Measurements from ENCODE around the gene BDKRB2. TPM values are rescaled to one million over a fixed set of nuclear protein-coding genes. Genes with fewer than 3 reads are reported as not detected.

The BDKRB2 gene
- total and polyA plus RNA-seq, 12 donors, result 0.18 to 6.8 (median 1.6) TPM

DNA sequence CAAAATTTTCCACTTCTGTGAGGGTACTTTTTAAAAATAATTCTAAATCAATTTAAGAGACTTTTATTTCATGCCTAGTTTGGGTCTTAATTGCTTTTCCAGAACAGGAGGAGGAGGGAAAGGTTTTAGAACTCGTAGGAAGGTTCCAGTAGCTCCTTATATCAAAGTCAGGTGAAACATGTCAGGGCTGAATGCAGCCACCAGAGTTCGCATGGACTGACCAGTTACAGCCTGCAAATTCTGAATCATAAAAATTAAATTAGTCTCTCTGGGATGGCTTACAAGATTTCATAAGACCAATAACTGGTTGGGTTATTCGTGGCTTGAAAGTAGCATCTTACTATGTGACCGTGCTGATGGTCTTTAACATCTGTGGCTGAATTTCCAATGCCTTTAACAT is 51.8 kb downstream of the BDKRB2 start:
- H3K4me3 ChIP-seq, result no peak overlapping the region
- no peak overlapping the region for H3K27ac ChIP-seq
- H3K4me1 ChIP-seq (replicated peaks in 1 of 2), result no peaks in the 10 kb centered on the region
- 69 to 76% (median 72%) methylated on average over 4 of the region's 4 CpGs for WGBS, 4 donors
- DNase-seq, result no peak
- no peak for TF ChIP-seq POLR2A (IDR thresholded peaks at IDR 0.05)
- TF ChIP-seq, protein P1, sequence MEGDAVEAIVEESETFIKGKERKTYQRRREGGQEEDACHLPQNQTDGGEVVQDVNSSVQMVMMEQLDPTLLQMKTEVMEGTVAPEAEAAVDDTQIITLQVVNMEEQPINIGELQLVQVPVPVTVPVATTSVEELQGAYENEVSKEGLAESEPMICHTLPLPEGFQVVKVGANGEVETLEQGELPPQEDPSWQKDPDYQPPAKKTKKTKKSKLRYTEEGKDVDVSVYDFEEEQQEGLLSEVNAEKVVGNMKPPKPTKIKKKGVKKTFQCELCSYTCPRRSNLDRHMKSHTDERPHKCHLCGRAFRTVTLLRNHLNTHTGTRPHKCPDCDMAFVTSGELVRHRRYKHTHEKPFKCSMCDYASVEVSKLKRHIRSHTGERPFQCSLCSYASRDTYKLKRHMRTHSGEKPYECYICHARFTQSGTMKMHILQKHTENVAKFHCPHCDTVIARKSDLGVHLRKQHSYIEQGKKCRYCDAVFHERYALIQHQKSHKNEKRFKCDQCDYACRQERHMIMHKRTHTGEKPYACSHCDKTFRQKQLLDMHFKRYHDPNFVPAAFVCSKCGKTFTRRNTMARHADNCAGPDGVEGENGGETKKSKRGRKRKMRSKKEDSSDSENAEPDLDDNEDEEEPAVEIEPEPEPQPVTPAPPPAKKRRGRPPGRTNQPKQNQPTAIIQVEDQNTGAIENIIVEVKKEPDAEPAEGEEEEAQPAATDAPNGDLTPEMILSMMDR (IDR thresholded peaks at IDR 0.05), result no peak
- no peaks in the 10 kb centered on the region for H3K9me3 ChIP-seq (replicated peaks in 1 of 3)
- no peaks in the 10 kb centered on the region for H3K27me3 ChIP-seq
- H3K36me3 ChIP-seq (replicated peaks in 1 of 2), result no peaks in the 10 kb centered on the region
- intact Hi-C loops (cut with DNase I), result no loop called here

DNA sequence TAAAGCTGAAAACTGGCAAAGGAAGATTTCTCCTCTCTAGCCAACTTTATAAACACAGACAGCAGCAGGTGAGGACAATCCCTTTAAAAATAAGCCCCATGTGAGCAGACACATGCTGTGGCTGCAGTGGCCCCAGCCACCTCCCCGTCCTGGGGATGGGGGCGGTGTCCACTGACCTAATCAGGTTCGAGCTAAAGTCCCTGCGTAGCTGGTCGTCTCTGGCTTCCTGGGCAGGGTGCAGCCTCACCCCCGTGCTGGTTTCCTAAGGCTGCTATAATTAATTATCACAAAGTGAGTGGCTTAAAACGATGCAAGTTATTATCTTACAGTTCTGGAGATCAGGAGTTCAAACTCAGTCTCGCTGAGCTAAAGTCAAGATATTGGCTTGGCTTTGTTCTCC is 52.4 kb downstream of the BDKRB2 start:
- no peak overlapping the region for H3K4me3 ChIP-seq
- no peak overlapping the region for H3K27ac ChIP-seq
- H3K27me3 ChIP-seq, result no peaks in the 10 kb centered on the region
- H3K4me1 ChIP-seq (replicated peaks in 1 of 2), result no peaks in the 10 kb centered on the region
- no peak for DNase-seq
- intact Hi-C loops (cut with DNase I), result no loop called here
- no peaks in the 10 kb centered on the region for H3K36me3 ChIP-seq (replicated peaks in 1 of 2)
- WGBS, 4 donors, result 56 to 66% (median 65%) methylated on average over 6 to 8 of the region's 8 CpGs
- TF ChIP-seq, protein P1 (IDR thresholded peaks at IDR 0.05), result no peak
- no peak for TF ChIP-seq POLR2A (IDR thresholded peaks at IDR 0.05)
- no peaks in the 10 kb centered on the region for H3K9me3 ChIP-seq (replicated peaks in 1 of 3)

DNA sequence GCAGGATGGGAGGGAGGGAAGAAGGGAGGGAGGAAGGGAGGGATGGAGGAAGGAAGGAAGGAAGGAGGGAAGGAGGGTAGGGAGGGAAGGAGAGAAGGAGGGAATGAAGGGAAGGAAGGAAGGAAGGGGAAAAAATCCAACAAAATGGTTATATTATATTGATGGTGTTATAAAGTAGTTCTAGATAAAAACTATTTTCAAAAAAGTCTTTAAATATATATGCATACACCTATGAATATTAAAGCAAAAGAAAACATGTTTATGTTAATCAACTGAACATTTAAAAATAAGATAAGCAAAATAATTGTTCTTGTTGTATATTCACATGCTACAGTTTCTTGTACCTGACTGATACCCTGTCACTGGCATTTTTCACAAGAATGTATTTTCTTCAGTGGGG is 53.3 kb downstream of the BDKRB2 start:
- intact Hi-C loops (cut with DNase I), result no loop called here
- H3K4me1 ChIP-seq (replicated peaks in 1 of 2), result no peaks in the 10 kb centered on the region
- H3K27me3 ChIP-seq, result no peaks in the 10 kb centered on the region
- H3K9me3 ChIP-seq (replicated peaks in 1 of 3), result no peaks in the 10 kb centered on the region
- no peak for DNase-seq
- TF ChIP-seq, protein P1 (IDR thresholded peaks at IDR 0.05), result no peak
- no peak for TF ChIP-seq POLR2A (IDR thresholded peaks at IDR 0.05)
- H3K36me3 ChIP-seq (replicated peaks in 1 of 2), result no peaks in the 10 kb centered on the region
- no peak overlapping the region for H3K4me3 ChIP-seq
- H3K27ac ChIP-seq, result no peak overlapping the region

DNA sequence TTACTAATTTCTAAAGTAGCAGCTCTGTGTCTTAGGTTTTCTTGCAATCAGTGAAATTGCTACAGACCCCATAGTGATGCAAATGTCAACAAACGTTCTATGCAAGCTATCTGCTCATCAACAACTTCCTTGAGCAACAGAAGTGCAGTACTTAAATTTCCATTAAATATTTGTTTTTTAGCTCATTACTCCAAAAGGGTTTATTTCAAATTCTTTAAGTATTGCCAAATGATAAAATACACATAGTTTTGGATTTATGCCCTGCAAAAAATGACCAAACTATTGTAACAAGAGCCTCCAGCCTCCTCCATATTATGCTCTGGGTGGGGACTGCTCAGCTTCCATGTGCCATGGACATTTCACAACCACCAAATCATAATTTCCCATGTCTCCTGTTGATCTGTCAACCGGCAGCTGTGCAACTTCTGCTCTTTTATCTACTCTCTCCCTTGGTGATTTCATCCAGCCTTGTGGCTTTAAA is 55.7 kb downstream of the BDKRB2 start:
- H3K4me3 ChIP-seq, result no peak overlapping the region
- no peaks in the 10 kb centered on the region for H3K4me1 ChIP-seq (replicated peaks in 1 of 2)
- 53 to 63% (median 56%) methylated on average over 2 of the region's 2 CpGs for WGBS, 4 donors
- no peak for DNase-seq
- no peaks in the 10 kb centered on the region for H3K36me3 ChIP-seq (replicated peaks in 1 of 2)
- no peaks in the 10 kb centered on the region for H3K27me3 ChIP-seq
- H3K9me3 ChIP-seq (replicated peaks in 1 of 3), result no peaks in the 10 kb centered on the region
- intact Hi-C loops (cut with DNase I), result no loop called here
- no peak overlapping the region for H3K27ac ChIP-seq
- no peak for TF ChIP-seq POLR2A (IDR thresholded peaks at IDR 0.05)
- TF ChIP-seq, protein P1 (IDR thresholded peaks at IDR 0.05), result no peak

All from adrenal gland (tissue), 12 donors.